Vagina (tissue), 2 donors: Measurements from ENCODE around the gene ACTN4.

Source experiments
- POLR2A ChIP-seq, 2 donors: fragments of 450-650 bp; IDR thresholded peaks; one replicate each; pipeline ENCODE4 v1.6.1; 2017; ENCODE audit warnings: antibody characterized with exemption in 2 of 2, mild to moderate bottlenecking in 2 of 2, moderate library complexity in 2 of 2
- POLR2AphosphoS5 ChIP-seq, 2 donors: sonication (generic); formaldehyde crosslinking; IDR thresholded peaks; one replicate each; pipeline ENCODE4 v1.9.0; 2017; ENCODE audit warnings: antibody characterized with exemption in 2 of 2, mild to moderate bottlenecking in 2 of 2, low read depth in 1 of 2; ENCODE audit not compliant: insufficient read depth in 1 of 2
- TF ChIP-seq, protein P1 (sequence below), 3 experiments: fragments of 450-650 bp in 2 of 3; fragments of 200-600 bp in 1 of 3; sonication (generic) in 1 of 3; IDR thresholded peaks; one replicate each; pipeline ENCODE4 v1.5.1; 2017 to 2019; ENCODE audit warnings: antibody characterized with exemption in 3 of 3, mild to moderate bottlenecking in 2 of 3, moderate library complexity in 2 of 3

DNA sequence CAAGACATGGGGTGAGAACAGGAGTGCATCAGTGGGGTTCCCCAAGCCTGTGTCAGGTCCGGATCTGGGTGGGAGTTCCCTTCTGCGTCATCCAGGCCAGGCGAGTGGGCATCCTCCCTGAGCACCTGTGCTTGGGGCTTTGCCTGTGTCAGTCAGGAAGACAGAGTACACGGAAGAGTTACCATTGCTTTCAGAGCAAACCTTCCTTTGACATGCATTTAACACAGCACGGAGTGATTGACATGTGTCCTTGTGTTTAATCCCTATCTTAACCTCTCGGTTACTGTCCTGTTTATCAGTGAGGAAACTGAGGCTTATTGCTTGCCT lies 49.2 kb downstream of the ACTN4 start:
- TF ChIP-seq, protein P1, sequence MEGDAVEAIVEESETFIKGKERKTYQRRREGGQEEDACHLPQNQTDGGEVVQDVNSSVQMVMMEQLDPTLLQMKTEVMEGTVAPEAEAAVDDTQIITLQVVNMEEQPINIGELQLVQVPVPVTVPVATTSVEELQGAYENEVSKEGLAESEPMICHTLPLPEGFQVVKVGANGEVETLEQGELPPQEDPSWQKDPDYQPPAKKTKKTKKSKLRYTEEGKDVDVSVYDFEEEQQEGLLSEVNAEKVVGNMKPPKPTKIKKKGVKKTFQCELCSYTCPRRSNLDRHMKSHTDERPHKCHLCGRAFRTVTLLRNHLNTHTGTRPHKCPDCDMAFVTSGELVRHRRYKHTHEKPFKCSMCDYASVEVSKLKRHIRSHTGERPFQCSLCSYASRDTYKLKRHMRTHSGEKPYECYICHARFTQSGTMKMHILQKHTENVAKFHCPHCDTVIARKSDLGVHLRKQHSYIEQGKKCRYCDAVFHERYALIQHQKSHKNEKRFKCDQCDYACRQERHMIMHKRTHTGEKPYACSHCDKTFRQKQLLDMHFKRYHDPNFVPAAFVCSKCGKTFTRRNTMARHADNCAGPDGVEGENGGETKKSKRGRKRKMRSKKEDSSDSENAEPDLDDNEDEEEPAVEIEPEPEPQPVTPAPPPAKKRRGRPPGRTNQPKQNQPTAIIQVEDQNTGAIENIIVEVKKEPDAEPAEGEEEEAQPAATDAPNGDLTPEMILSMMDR (IDR thresholded peaks at IDR 0.05): no peak
- TF ChIP-seq POLR2A (IDR thresholded peaks at IDR 0.05): no peak
- no peak for TF ChIP-seq POLR2AphosphoS5 (IDR thresholded peaks at IDR 0.05; ENCODE audit: insufficient read depth in 1 of 2, low read depth in 1 of 2)
